ENCODE measurements around the gene PEDS1.

DNA sequence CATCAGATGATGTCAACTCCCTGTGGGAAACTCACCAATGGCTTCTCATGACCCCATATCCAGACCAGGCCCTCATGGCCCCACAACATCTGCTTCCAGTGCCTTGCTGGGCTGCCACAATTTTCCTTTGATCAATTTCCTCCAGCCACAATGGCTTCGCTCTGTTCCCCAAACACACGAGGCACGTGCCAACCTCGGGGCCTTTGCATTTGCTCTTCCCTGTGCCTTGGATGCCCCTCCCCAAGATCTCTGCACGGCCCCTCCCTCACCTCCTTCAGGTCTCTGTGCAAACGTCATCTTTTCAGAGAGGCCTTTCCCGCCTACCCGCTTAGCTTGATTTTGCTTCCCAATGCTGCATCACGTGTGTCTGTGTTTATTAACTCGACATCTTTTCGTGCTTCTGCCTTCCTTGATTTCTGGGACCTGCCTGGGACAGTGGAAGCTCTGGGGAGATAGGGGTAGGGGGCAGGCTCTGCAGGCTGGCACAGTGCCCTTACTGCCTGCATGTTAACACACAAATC lies 13.1 kb downstream of the PEDS1 start:
- TF ChIP-seq, protein P1, sequence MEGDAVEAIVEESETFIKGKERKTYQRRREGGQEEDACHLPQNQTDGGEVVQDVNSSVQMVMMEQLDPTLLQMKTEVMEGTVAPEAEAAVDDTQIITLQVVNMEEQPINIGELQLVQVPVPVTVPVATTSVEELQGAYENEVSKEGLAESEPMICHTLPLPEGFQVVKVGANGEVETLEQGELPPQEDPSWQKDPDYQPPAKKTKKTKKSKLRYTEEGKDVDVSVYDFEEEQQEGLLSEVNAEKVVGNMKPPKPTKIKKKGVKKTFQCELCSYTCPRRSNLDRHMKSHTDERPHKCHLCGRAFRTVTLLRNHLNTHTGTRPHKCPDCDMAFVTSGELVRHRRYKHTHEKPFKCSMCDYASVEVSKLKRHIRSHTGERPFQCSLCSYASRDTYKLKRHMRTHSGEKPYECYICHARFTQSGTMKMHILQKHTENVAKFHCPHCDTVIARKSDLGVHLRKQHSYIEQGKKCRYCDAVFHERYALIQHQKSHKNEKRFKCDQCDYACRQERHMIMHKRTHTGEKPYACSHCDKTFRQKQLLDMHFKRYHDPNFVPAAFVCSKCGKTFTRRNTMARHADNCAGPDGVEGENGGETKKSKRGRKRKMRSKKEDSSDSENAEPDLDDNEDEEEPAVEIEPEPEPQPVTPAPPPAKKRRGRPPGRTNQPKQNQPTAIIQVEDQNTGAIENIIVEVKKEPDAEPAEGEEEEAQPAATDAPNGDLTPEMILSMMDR (IDR thresholded peaks at IDR 0.05), result no peak
- TF ChIP-seq TCF7 (CRISPR knock-in tag; IDR thresholded peaks at IDR 0.05; ENCODE audit: low read depth) (no peak), ZNF512 (CRISPR knock-in tag; IDR thresholded peaks at IDR 0.05; ENCODE audit: borderline replicate concordance) (no peak), E2F5 (CRISPR knock-in tag; IDR thresholded peaks at IDR 0.05) (no peak)
- TF ChIP-seq, protein P2, sequence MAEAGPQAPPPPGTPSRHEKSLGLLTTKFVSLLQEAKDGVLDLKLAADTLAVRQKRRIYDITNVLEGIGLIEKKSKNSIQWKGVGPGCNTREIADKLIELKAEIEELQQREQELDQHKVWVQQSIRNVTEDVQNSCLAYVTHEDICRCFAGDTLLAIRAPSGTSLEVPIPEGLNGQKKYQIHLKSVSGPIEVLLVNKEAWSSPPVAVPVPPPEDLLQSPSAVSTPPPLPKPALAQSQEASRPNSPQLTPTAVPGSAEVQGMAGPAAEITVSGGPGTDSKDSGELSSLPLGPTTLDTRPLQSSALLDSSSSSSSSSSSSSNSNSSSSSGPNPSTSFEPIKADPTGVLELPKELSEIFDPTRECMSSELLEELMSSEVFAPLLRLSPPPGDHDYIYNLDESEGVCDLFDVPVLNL (CRISPR knock-in tag; IDR thresholded peaks at IDR 0.05; ENCODE audit: borderline replicate concordance, low read depth), result no peak
- TF ChIP-seq, protein P3, sequence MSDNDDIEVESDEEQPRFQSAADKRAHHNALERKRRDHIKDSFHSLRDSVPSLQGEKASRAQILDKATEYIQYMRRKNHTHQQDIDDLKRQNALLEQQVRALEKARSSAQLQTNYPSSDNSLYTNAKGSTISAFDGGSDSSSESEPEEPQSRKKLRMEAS (CRISPR knock-in tag; IDR thresholded peaks at IDR 0.05), result no peak
- TF ChIP-seq, protein P4, sequence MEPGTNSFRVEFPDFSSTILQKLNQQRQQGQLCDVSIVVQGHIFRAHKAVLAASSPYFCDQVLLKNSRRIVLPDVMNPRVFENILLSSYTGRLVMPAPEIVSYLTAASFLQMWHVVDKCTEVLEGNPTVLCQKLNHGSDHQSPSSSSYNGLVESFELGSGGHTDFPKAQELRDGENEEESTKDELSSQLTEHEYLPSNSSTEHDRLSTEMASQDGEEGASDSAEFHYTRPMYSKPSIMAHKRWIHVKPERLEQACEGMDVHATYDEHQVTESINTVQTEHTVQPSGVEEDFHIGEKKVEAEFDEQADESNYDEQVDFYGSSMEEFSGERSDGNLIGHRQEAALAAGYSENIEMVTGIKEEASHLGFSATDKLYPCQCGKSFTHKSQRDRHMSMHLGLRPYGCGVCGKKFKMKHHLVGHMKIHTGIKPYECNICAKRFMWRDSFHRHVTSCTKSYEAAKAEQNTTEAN (CRISPR knock-in tag; IDR thresholded peaks at IDR 0.05), result no peak
